T47D (cell line): Measurements from ENCODE around the gene OLFM1.

Experiments used
- DNase-seq, 2 experiments: peaks; one replicate each; pipeline versions ENCODE4 v3.0.0 to v3.0.0-alpha.2; 2011 to 2012; ENCODE audit warnings: low read depth in 1 of 2, low spot score in 1 of 2
- JUND ChIP-seq: IDR thresholded peaks from 2 replicates; pipeline ENCODE4 v1.6.1; 2012; ENCODE audit warnings: low read depth
- in situ Hi-C: cut with HindIII; loops from 2 replicates; pipeline ENCODE4 v1.10.0; 2016; ENCODE audit warnings: low sequenced_read_pairs, low pct_unique_long_range_greater_than_20kb

The OLFM1 gene

DNA sequence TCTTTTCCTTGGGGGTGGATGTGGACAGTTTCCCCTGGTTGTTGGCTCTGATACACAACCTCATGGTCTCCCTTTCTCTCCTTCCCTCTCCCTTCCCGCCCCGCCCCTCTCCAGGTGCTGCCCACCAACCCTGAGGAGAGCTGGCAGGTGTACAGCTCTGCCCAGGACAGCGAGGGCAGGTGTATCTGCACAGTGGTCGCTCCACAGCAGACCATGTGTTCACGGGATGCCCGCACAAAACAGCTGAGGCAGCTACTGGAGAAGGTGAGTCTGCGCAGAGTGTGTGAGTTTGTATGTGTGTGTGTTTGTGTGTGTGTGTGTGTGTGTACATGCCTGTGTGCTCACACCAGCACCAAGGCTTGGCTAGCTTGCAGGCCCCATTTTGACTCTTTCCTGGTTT is 2.6 kb downstream of the OLFM1 start:
- DNase-seq, result no peak
- in situ Hi-C loops, result loop anchor here (25.0 kb wide), 1 partner anchor 322 kb away; no protein-coding TSS in a partner anchor
- no peak for TF ChIP-seq JUND

DNA sequence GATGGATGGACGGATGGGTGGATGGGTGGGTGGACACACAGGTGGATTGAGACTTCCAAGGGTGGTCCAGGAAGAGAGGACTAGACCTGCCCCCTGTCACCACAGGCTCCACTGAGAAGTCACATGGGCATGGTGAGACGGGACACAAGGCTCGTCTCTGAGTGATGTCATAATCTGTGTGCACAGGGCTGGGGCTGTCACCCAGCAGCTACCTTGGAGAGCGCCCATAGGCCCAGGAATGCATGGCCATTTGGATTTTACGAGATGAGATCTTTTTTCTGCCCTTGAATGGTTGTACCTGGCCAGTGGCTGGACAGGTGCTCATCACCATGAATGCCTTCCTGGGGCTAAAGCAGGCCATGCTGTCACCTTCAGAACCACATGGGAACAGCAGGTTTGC is 3.1 kb downstream of the OLFM1 start:
- in situ Hi-C loops, result loop anchor here (25.0 kb wide), 1 partner anchor 322 kb away; no protein-coding TSS in a partner anchor
- peak; percentile 46 to 84 for DNase-seq
- no peak for TF ChIP-seq JUND

DNA sequence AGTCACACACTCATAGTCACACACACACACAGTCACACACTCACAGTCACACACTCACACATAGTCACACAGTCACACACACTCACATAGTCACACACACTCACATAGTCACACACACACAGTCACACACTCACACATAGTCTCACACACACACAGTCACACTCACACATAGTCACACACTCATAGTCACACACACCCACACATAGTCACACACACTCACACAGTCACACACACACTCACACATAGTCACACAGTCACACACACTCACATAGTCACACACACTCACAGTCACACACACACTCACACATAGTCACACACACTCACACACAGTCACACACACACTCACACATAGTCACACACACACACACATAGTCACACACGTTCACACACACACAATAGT is 4.1 kb downstream of the OLFM1 start:
- in situ Hi-C loops, result loop anchor here (25.0 kb wide), 1 partner anchor 321 kb away; no protein-coding TSS in a partner anchor
- no peak for TF ChIP-seq JUND
- DNase-seq, result no peak

DNA sequence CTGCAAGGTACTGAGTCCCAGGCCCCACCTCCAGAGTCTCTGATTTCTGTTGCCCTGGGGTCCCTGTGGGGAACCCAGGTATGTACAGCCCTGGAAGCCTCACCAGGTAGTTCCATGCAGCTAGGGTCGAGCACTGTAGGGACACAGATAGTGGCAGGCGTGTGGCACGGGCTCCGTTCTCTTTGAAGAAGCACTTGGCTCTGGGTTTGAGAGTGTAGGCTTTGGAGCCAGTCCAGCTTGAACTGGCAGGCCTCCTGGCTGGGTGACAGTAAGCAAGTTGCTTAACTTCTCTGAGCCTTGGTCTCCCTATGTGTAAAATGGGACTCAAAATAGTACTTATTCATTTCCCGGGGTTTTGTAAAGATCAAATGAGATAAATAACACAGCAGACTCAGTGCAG is 5.6 kb downstream of the OLFM1 start:
- in situ Hi-C loops, result loop anchor here (25.0 kb wide), 1 partner anchor 319 kb away; no protein-coding TSS in a partner anchor
- no peak for DNase-seq
- TF ChIP-seq JUND, result no peak

DNA sequence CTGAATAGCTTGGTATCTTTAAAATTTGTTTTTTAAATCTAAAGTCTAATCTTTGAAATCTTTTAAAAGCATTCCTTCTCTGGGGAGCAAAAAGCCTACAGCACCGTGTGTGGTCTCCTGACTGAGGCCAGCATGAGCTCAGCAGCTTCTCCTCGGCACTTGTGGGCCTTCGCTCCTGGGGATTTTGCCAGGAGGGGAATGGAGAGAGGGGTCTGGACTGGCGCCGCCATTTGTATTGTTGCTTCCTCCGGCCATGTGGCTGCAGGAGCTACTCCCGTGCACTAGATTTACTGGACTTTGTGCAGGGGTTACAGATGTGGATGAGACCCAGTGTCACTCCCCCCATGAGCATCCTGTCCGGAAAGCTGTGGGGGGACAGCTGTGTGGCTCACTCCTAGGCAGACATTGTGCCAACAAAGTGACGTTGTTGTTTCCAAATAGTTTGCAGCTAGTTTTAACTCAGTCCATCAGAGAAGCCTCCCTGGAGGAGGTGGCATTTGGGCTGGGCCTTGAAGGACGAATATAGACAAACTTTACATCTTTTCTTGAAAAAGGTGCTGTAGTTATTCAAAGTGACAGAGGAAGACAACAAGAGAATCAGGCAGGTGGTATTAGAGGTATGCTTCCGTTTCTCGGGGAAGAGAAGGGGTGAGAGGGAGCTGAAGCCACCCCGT is 6.6 kb downstream of the OLFM1 start:
- no peak for DNase-seq
- TF ChIP-seq JUND, result no peak

DNA sequence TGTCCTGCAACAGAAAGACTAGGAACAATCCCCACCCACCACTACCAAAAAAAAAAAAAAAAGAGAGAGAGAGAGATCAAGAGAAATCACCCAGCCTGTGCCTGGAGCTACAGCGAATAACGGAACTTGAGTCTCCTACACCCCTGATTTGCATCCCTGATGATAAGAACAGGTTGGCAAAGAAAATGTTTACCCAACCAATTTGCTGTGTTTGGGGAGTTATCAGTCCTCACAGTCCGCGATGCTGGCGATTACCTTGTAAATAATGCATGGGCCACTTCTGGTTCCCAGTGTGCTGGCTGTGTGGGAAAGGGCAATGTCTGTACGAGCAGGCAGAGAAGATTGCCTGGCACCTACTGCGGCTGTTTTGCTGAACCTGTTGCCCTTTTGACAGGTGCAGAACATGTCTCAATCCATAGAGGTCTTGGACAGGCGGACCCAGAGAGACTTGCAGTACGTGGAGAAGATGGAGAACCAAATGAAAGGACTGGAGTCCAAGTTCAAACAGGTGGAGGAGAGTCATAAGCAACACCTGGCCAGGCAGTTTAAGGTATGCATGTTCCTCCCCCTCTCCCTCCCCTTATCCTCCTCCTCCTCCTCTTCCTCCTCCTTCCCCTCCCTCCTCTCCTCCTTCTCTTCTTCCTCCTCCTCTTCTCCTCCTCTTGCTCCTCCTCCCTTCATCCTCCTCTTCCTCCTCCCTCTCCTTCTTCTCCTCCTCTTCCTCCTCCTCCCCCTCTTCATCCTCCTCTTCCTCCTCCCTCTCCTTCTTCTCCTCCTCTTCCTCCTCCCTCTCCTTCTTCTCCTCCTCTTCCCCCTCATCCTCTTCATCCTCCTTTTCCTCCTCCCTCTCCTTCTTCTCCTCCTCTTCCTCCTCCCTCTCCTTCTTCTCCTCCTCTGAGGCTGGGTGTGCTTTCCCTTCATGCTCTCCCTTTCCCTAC is 8.3 kb downstream of the OLFM1 start:
- peak in 1 of 2 experiments; percentile 87 for DNase-seq
- in situ Hi-C loops, result loop anchor here (25.0 kb wide), 1 partner anchor 317 kb away; no protein-coding TSS in a partner anchor
- no peak for TF ChIP-seq JUND

More for the DNA sequence above, 6.6 kb downstream of the OLFM1 start:
- in situ Hi-C loops, result loop anchor here (25.0 kb wide), 1 partner anchor 318 kb away; no protein-coding TSS in a partner anchor

DNA sequence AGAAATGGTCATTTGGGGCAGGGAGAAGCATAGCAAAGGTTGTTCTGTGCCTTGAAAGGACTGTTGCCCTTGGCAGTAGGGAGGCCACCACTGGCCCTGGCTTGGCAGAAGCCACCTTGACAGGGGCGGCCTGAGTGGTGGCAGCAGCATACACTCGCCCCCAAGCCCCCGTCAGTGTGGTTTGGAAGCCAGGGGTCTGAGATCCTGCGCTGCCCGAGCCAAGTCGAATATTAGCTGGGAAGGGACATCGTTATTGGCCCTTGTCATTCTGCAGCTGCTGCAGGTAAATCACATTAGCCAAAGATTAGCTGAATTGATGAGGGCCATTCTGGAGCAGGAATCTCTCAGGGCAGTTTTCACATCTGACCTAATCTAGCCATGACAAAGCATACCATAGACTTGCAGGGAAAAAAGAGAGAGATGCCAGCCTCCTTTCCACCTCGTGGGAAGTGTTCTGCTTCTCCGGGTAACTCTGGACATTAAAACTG is 9.0 kb downstream of the OLFM1 start:
- in situ Hi-C loops, result loop anchor here (25.0 kb wide), 1 partner anchor 316 kb away; no protein-coding TSS in a partner anchor
- no peak for TF ChIP-seq JUND
- DNase-seq, result no peak

DNA sequence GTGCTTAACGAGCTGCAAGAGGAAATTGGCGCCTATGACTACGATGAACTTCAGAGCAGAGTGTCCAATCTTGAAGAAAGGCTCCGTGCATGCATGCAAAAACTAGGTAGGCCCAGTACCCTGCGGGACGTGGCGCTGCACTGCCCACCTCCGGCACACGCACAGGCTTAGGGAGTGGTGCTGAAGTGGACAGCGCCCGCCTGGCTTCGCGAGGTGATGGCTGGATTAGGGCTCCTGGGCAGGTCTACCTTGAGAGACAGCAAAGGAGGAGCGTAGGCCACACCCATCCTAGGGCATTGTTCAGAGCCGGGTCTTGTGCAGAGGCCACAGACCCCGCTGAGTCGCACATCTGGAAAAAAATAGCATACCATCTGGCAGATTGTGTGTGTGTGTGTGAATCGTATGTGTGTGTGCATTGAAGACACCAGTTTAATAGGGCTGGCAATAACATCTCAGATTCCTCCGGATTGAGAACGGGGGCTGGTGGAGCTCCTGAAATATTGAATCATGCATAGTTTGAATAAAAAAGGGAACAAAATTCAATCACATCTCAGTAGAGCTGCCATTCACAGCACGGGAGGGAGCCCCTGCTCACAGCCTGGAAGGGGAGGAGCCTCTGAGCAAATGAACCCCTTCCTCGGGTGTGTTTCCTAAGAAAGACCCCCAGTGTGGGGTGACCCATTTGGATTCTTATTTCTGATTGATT is 11.1 kb downstream of the OLFM1 start:
- TF ChIP-seq JUND, result no peak
- in situ Hi-C loops, result loop anchor here (25.0 kb wide), 1 partner anchor 314 kb away; no protein-coding TSS in a partner anchor

DNA sequence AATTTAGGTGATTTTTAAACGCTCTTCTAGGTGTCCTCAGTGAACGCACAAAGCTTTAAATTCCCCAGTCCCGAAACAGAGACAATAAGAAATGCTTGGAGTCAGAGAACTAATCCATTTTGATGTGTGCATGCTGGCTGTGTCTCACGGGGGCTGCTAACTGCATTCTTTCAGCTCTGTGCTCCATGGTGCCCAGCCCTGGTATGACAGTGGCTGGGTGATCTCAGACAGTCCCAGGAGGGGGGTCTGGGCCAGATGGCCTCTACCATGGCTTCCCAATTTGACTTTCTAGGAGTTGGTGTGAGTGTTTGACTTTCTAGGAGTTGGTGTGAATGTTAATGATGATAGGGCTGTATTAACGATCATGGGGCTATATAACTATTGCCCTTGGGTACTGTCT is 12.1 kb downstream of the OLFM1 start:
- TF ChIP-seq JUND, result no peak
- in situ Hi-C loops, result loop anchor here (25.0 kb wide), 1 partner anchor 313 kb away; no protein-coding TSS in a partner anchor
- DNase-seq, result no peak

More for the DNA sequence above, 11.1 kb downstream of the OLFM1 start:
- peak; percentile 54 to 74 for DNase-seq

DNA sequence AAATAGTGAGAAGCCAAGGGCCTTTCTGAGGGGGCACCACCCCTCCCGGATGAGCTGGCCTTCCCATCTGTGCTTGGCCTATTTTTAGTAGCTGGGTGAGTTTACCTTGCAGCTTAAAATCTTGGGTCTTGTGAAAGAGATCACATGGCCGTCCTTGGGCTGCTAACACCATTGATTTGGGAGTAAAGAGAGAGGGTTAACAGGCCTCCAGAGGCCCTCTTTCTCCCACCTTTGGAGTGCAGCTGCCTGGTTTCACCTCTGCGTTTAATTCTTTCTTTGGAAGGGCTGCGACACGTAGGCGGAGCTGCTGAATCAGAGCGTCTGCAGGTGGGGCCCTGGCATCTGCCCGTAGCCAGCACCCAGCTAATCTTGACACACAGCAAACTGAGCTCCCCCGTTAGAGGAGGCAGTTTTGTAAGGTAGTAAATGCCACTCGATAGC is 12.8 kb downstream of the OLFM1 start:
- no peak for DNase-seq
- in situ Hi-C loops, result no loop called here

DNA sequence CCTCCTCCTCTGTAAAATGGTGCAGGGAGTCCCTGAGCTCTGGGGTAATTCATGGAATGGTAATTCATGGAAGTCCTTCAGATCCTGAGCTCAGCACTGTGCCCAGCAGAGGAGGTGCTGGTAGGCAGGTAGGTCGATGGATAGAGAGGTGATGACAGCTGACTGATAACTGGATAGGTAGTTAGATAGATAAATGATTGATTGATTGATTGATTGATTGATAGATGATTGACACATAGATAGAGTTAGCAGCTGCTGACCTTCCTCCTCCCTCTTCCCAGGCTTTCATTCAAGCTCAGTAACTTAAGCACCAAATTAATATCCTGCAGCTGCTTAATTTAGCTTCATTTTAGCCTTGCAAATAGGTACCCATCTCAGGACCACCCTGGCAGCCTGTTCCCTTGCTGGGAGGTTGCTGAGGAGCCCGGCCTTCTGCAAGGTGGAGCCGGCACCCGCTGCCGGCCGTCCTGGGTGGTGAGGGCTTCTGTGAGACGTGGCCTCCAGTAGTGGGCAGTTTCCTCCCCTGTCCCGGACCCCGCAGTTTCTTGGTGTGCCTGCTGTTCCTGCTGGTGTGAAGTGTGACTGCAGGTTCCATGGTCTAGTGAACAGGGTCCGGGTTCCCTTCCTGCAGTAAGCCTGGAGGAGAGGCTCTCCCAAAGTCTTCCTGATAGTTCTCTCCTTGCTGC is 13.4 kb downstream of the OLFM1 start:
- no peak for DNase-seq
- in situ Hi-C loops, result no loop called here
- TF ChIP-seq JUND, result no peak

More for the DNA sequence above, 12.8 kb downstream of the OLFM1 start:
- TF ChIP-seq JUND, result no peak

DNA sequence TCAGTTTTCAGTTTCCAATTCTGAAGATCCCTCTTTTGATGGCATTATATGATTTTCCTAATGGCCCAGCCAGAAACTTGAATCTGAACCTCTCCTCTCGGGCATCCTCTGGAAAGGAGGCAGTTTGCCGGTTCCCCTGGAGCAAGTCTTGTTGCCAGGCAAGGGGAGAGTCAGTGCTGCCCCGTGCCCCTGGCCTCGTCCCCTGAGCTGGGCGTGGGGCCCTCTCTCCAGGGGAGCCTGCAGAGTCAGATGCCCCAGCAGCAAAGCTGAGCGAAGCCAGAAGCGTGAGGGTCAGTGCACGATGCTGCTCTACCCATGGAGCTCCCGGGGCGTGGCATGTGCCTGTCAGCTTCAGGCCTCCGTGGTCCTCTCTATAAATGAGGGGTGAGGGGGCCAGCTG is 14.0 kb downstream of the OLFM1 start:
- in situ Hi-C loops, result no loop called here
- no peak for TF ChIP-seq JUND

More for the DNA sequence above, 14.0 kb downstream of the OLFM1 start:
- no peak for DNase-seq
